Measurements from ENCODE around the gene POU5F1. TPM values are rescaled to one million over a fixed set of nuclear protein-coding genes. Genes with fewer than 3 reads are reported as not detected.
A peak's percentile ranks its signal among the peaks of the same experiment; 100 is the strongest.

POU5F1 gene
- total and polyA plus RNA-seq, 9 of the 15 experiments (the other 6 are each of a cell fraction or from before 2014, with no cell fraction given) = 0.06 to 2.0 (median 0.10) TPM; not detected in 6

GRCh38 chr6:31197559-31198305 is 27.2 kb upstream of the POU5F1 start (continued):
- TF ChIP-seq, protein P1, sequence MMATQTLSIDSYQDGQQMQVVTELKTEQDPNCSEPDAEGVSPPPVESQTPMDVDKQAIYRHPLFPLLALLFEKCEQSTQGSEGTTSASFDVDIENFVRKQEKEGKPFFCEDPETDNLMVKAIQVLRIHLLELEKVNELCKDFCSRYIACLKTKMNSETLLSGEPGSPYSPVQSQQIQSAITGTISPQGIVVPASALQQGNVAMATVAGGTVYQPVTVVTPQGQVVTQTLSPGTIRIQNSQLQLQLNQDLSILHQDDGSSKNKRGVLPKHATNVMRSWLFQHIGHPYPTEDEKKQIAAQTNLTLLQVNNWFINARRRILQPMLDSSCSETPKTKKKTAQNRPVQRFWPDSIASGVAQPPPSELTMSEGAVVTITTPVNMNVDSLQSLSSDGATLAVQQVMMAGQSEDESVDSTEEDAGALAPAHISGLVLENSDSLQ (IDR thresholded peaks at IDR 0.05) = peak; percentile 93
- TF ChIP-seq HMG20A (CRISPR knock-in tag; conservative IDR thresholded peaks at IDR 0.05) (no peak), SMARCE1 (IDR thresholded peaks at IDR 0.05) (peak; percentile 85), HLTF (IDR thresholded peaks at IDR 0.05) (no peak), PBX2 (CRISPR knock-in tag; IDR thresholded peaks at IDR 0.05; ENCODE audit: low read depth) (no peak), PBX2 (tag; conservative IDR thresholded peaks at IDR 0.05; ENCODE audit: low read depth) (peak; percentile 78), NR3C1 (CRISPR knock-in tag; IDR thresholded peaks at IDR 0.05) (no peak), ESRRB (CRISPR knock-in tag; IDR thresholded peaks at IDR 0.05; ENCODE audit: borderline replicate concordance) (no peak), CTCF (IDR thresholded peaks at IDR 0.05 in 2 of 3, conservative IDR thresholded peaks at IDR 0.05 in 1 of 3; ENCODE audit: insufficient read depth in 2 of 3, low read depth in 1 of 3, low read length in 3 of 3) (peak in 1 of 3 experiments; percentile 1; a peak in 1 of 6 replicates), SP2 (IDR thresholded peaks at IDR 0.05; ENCODE audit: extremely low read depth, low read depth, low read length, poor library complexity, severe bottlenecking) (no peak), ZNF175 (CRISPR knock-in tag; IDR thresholded peaks at IDR 0.05; ENCODE audit: low read depth) (no peak; the same call in 1 of the 2 replicates)
- TF ChIP-seq, protein P2, sequence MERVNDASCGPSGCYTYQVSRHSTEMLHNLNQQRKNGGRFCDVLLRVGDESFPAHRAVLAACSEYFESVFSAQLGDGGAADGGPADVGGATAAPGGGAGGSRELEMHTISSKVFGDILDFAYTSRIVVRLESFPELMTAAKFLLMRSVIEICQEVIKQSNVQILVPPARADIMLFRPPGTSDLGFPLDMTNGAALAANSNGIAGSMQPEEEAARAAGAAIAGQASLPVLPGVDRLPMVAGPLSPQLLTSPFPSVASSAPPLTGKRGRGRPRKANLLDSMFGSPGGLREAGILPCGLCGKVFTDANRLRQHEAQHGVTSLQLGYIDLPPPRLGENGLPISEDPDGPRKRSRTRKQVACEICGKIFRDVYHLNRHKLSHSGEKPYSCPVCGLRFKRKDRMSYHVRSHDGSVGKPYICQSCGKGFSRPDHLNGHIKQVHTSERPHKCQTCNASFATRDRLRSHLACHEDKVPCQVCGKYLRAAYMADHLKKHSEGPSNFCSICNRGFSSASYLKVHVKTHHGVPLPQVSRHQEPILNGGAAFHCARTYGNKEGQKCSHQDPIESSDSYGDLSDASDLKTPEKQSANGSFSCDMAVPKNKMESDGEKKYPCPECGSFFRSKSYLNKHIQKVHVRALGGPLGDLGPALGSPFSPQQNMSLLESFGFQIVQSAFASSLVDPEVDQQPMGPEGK (CRISPR knock-in tag; IDR thresholded peaks at IDR 0.05; ENCODE audit: borderline replicate concordance) = no peak
- TF ChIP-seq, protein P3, sequence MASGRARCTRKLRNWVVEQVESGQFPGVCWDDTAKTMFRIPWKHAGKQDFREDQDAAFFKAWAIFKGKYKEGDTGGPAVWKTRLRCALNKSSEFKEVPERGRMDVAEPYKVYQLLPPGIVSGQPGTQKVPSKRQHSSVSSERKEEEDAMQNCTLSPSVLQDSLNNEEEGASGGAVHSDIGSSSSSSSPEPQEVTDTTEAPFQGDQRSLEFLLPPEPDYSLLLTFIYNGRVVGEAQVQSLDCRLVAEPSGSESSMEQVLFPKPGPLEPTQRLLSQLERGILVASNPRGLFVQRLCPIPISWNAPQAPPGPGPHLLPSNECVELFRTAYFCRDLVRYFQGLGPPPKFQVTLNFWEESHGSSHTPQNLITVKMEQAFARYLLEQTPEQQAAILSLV (tag; IDR thresholded peaks at IDR 0.05) = no peak
- TF ChIP-seq, protein P4, sequence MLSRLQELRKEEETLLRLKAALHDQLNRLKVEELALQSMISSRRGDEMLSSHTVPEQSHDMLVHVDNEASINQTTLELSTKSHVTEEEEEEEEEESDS (CRISPR knock-in tag; IDR thresholded peaks at IDR 0.05) = no peak
